ENCODE results near the gene BID. TPM values are rescaled to one million over a fixed set of nuclear protein-coding genes. Genes with fewer than 3 reads are reported as not detected.
A peak's percentile ranks its signal among the peaks of the same experiment; 100 is the strongest.

Gene BID
- 36.2 and 52.6 TPM in 2 replicates for total RNA-seq (2014; rRNA removed; shearing (Covaris generic))

DNA sequence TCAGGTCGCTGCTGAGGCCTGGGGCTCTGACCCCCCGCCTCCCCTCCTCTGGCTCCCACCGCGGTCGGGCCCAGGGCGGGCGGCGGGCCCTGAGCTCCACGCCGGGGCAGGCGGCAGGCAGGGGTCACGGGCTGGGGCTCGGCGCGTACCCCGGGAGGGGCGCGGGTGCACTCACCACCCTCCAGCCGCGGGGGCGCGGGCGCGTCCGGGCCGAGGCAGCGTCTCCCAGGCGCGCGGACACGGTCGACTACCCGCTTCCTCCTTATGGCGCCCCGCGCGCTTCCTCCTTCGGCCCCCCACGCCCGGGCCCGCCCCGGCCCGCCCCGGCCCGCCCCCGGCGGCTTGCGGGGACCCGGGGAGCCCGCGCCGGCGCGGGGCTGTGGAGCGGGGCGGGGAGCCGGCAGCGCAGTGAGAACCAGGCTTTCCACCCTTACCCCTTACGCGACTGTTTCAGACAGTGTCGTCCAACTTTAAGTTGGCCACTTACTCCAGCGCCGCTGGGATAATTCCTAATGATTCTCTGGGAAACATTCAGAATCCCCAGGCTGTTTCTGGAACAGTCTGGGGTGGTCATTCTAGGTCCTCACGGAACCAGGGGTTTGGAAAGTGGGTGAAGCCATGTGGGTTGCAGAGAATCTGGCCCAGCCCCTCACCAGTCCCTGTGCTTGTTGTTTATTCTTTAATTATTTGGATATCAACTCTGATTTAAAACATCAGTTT lies at the start of gene BID:
Gene BID, minus strand, starts transcription at position 264 of the 720 bp plus-strand sequence. CDS start 24,353 bp downstream, outside the sequence.
- Histone ChIP-seq H3K27me3 (ENCODE audit: control insufficient read depth, insufficient read depth, low read length) (peaks cover 3% of the 10 kb centered on the region; the same call in 1 of the 2 replicates), H3K36me3 (replicated peaks; ENCODE audit: control insufficient read depth, insufficient read depth, low read length) (no peaks in the 10 kb centered on the region), H3K4me3 (ENCODE audit: insufficient read depth, low read depth, low read length) (peak within 1 kb of the TSS; percentile 57)
- DNase-seq, result no peak

DNA sequence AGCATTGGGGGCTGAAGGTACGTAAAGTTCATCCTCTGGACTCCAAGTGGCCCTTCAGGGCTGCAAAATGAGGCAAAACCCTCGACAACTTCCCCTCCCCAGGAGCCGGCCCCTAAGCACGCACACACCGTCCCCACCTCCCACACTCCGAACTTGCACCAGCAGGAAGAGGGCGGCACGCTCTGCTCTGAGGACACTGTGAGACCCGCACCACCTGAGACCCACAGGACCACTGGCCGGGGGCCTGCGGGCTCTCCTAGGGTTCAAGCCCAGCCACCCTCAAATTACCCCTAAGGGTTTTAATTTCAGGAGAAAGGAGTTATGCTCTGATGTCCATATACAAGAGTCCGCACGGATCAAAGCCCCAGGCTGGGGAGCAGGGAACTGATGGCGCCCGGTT lies 49.7 kb upstream of the BID start:
- no peaks in the 10 kb centered on the region; the same call in none of the 2 replicates for H3K36me3 ChIP-seq (replicated peaks; ENCODE audit: control insufficient read depth, insufficient read depth, low read length)
- no peak overlapping the region for H3K4me3 ChIP-seq (ENCODE audit: insufficient read depth, low read depth, low read length)
- no peak for DNase-seq
- no peaks in the 10 kb centered on the region for H3K27me3 ChIP-seq (ENCODE audit: control insufficient read depth, insufficient read depth, low read length)

DNA sequence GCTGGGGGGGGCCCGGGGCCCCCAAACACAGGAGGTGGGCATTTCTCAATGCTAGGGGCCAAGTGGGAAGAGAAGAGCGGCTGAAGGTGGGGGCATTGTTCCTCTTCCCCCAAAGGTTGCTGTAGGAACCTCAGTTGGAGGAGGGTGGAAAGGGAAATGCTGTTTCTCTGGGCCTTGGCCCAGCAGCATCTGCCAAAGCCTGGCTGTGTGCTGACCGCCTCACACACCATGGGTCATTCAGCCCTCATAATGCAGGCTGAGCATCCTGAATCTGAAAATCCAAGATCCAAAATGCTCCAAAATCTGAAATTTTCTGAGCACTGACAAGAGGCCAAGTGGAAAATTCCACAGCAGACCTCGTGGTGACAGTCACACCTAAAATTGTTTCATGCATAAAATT lies 49.0 kb upstream of the BID start:
- Histone ChIP-seq H3K27me3 (ENCODE audit: control insufficient read depth, insufficient read depth, low read length) (no peaks in the 10 kb centered on the region), H3K4me3 (ENCODE audit: insufficient read depth, low read depth, low read length) (no peak overlapping the region), H3K36me3 (replicated peaks; ENCODE audit: control insufficient read depth, insufficient read depth, low read length) (no peaks in the 10 kb centered on the region; the same call in none of the 2 replicates)
- no peak for DNase-seq

DNA sequence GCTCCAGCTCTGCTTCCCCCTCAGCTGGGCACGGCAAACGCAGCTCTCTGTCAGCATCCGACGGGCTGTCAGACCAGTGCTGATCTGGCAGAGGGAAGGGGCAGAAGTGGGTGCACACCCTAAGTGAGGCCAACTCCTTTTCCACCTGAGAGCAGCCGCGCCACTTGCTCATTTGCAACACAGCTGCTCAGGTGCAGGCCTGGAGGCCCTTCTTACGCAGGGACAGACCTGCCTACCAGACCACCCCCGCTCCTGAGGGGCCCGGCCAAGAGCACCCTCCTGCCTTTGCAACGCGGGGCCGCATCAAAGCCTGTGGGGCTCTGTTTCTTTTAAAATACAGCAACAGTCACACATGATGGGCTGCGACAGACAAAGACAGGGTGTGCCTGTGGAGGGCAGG lies 47.8 kb upstream of the BID start:
- Histone ChIP-seq H3K4me3 (ENCODE audit: insufficient read depth, low read depth, low read length) (no peak overlapping the region), H3K36me3 (replicated peaks; ENCODE audit: control insufficient read depth, insufficient read depth, low read length) (no peaks in the 10 kb centered on the region; the same call in none of the 2 replicates), H3K27me3 (ENCODE audit: control insufficient read depth, insufficient read depth, low read length) (no peaks in the 10 kb centered on the region)
- no peak for DNase-seq

DNA sequence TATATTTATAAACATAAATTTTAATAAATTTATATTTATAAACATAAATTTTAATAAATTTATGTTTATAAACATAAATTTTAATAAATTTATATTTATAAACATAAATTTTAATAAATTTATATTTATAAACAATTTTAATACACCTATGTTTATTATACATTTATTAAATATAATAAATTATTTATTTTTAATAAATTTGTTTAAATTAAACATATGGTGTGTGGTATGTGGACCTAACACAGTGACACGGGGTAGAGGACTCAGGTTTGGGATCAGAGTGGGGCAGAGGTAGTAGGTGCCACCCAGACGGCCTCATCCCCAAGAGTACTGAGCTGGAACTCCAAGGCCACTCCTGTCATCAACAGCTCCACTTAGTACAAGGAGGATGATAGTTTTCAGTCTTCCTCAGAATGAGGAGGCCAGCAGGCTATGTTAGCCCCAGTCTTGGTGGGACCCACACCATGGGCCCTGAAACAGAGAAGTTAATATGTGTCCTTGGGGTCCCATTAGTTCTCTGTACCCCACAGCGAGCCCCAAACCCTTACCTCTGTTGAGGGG lies 46.7 kb upstream of the BID start:
- Histone ChIP-seq H3K4me3 (ENCODE audit: insufficient read depth, low read depth, low read length) (no peak overlapping the region), H3K36me3 (replicated peaks; ENCODE audit: control insufficient read depth, insufficient read depth, low read length) (no peaks in the 10 kb centered on the region; the same call in 1 of the 2 replicates), H3K27me3 (ENCODE audit: control insufficient read depth, insufficient read depth, low read length) (no peaks in the 10 kb centered on the region)
- DNase-seq, result peak; percentile 51

DNA sequence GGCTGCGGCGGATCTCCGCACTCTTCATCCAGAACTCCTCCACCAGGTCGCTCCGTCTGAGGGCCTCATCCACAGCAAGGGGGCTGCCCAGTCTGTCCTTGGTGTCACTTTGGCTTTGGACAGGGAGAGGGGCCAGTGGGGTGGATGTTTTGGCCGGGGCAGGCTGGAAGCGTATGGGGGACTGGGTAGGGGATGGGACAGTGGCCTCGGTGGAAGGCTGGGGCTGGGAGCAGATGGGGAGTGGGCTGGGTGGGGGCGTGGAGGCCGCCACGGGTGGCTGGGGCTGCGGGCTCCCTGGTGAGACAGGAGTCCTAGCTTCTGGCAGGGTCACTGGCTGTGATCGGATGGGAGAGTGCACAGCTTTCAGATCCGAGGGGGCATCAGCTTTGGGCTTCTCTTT lies 44.4 kb upstream of the BID start:
- Histone ChIP-seq H3K36me3 (replicated peaks; ENCODE audit: control insufficient read depth, insufficient read depth, low read length) (no peaks in the 10 kb centered on the region; the same call in none of the 2 replicates), H3K4me3 (ENCODE audit: insufficient read depth, low read depth, low read length) (no peak overlapping the region), H3K27me3 (ENCODE audit: control insufficient read depth, insufficient read depth, low read length) (no peaks in the 10 kb centered on the region)
- peak; percentile 50 for DNase-seq

DNA sequence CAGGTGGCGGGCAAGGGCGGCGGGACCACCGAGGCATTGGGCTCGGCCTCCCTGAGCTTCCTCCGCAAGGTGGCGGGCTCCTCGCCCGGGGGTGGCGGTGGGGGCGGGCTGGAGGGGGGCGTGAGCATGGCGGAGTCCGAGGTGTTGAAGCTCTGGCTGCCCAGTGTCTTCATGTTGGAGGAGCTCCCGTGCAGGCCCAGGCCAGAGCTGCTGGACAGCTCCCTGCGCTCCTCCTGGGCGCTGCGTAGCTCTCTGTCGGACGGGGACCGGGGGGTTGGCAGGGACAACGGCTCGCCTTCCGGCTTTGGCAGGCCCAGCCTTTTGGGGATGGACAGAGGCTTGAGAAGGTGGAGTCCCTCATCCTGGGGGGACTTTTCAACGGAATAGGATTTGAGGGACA lies 43.9 kb upstream of the BID start:
- H3K27me3 ChIP-seq (ENCODE audit: control insufficient read depth, insufficient read depth, low read length), result no peaks in the 10 kb centered on the region
- peak; percentile 65 for DNase-seq
- no peak overlapping the region for H3K4me3 ChIP-seq (ENCODE audit: insufficient read depth, low read depth, low read length)
- H3K36me3 ChIP-seq (replicated peaks; ENCODE audit: control insufficient read depth, insufficient read depth, low read length), result no peaks in the 10 kb centered on the region; the same call in none of the 2 replicates

DNA sequence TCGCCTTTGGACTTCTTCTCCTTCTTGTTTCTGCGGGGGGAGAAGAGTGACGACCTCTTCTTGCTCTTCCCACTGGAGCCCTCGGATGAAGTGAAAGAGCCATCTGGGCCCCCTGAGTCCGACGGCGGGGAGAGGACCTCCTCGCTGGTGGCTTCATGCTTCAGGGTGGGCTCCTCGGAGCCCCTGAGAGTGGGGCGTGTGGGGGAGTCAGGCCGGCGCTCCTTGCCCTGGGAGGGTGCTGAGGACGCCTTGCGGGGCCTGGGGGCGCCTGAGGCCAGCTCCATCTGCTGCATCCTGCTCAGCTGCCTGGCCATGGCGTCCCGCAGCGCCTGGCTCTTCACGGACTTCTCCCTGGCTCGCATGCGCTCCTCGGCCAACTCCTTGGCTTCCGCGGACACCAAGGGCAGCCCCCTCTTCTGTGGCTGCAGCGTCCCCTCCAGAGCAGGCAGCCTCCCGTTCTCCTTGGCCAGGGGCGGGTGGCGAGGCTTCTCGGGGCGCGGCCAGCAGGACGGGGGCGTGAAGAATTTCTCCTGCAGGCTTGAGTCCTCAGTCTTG lies 43.3 kb upstream of the BID start:
- Histone ChIP-seq H3K4me3 (ENCODE audit: insufficient read depth, low read depth, low read length) (no peak overlapping the region), H3K36me3 (replicated peaks; ENCODE audit: control insufficient read depth, insufficient read depth, low read length) (no peaks in the 10 kb centered on the region; the same call in none of the 2 replicates), H3K27me3 (ENCODE audit: control insufficient read depth, insufficient read depth, low read length) (no peaks in the 10 kb centered on the region)
- peak; percentile 53 for DNase-seq

DNA sequence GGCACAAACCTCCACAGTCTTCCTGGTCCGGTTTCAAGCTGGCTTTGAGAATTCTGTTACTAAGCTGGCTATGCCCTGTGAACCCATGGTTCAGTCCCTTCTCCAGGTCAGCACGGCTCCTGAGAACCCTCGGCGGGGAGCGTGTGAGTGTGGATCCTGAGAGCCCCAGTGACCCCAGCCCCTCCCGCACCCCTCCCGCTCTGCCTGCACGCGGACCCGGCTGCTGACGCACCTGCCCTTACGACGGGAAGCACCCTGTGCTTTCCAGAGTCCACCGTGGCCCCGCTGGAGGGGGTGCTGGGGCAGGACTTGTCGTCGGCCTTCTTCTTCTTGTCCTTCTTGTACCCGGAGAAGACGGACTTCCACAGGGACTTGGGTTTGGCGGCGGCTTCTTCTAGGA lies 42.8 kb upstream of the BID start:
- H3K27me3 ChIP-seq (ENCODE audit: control insufficient read depth, insufficient read depth, low read length), result no peaks in the 10 kb centered on the region
- peak; percentile 37 for DNase-seq
- no peak overlapping the region for H3K4me3 ChIP-seq (ENCODE audit: insufficient read depth, low read depth, low read length)
- no peaks in the 10 kb centered on the region; the same call in none of the 2 replicates for H3K36me3 ChIP-seq (replicated peaks; ENCODE audit: control insufficient read depth, insufficient read depth, low read length)

DNA sequence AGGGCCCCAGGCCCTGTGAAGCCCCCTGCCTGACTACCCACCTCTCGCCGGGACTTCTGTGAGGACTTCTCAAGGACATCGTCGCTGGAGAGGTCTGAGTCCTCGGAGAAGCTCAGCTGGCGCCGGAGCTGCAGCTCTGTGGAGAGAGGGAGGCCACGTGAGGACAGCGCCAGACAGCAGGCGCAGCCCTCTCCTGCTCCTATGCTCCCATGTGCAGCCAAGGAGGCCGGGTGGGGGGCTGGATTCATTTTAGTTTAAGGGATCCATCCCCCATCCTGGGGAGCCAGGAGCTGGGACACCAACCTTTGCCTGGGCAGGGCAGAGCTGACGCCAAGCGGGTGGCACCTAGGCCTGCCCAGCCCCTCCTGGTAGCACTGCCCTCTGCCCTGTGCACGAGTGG lies 42.4 kb upstream of the BID start:
- H3K4me3 ChIP-seq (ENCODE audit: insufficient read depth, low read depth, low read length), result no peak overlapping the region
- DNase-seq, result no peak
- H3K36me3 ChIP-seq (replicated peaks; ENCODE audit: control insufficient read depth, insufficient read depth, low read length), result no peaks in the 10 kb centered on the region; the same call in none of the 2 replicates
- H3K27me3 ChIP-seq (ENCODE audit: control insufficient read depth, insufficient read depth, low read length), result no peaks in the 10 kb centered on the region

DNA sequence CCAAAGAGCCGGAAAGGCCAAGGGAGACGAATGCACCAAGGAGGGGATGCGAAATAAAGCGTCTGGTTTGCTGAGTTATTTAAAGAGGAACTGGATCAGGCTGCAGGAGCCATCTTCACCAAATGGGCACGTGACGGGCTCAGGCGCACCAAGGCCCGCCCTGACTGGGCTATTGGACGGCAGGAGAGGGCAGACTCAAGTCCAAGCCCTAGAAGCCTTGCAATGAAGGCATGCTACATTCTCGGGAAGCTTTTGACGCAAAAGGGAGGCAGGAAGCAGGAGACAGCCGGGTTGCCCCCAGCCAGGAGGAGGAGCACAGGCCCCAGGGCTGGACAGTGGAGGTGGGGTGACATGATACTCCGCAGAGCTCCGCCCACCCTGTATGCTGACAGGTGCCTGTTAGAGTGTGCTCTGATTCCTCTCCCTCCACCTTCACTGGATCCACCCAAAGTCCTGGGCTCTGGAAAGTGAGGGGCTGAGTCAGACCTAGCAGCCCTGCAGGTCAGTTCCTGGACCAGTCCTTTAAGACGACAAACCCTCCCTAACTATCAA lies 41.5 kb upstream of the BID start:
- no peaks in the 10 kb centered on the region; the same call in none of the 2 replicates for H3K36me3 ChIP-seq (replicated peaks; ENCODE audit: control insufficient read depth, insufficient read depth, low read length)
- peak; percentile 56 for DNase-seq
- no peaks in the 10 kb centered on the region for H3K27me3 ChIP-seq (ENCODE audit: control insufficient read depth, insufficient read depth, low read length)
- H3K4me3 ChIP-seq (ENCODE audit: insufficient read depth, low read depth, low read length), result no peak overlapping the region

DNA sequence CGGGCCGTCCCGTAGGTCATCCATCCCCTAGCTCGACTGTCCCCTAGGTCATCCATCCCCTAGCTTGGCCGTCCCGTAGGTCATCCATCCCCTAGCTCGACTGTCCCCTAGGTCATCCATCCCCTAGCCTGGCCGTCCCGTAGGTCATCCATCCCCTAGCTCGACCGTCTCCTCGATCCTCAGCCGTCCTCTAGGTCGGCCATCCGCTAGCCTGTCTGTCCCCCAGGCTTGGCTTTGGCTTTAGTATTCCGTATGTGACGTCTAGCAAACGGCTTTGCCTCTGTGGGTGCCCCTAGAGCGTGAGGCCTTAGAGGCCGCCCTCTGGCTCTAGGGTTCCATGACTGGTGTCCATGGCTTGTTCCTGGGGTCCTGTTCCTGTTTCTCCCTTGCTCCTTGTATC lies 40.6 kb upstream of the BID start:
- no peaks in the 10 kb centered on the region; the same call in none of the 2 replicates for H3K36me3 ChIP-seq (replicated peaks; ENCODE audit: control insufficient read depth, insufficient read depth, low read length)
- DNase-seq, result no peak
- H3K27me3 ChIP-seq (ENCODE audit: control insufficient read depth, insufficient read depth, low read length), result no peaks in the 10 kb centered on the region
- H3K4me3 ChIP-seq (ENCODE audit: insufficient read depth, low read depth, low read length), result no peak overlapping the region

DNA sequence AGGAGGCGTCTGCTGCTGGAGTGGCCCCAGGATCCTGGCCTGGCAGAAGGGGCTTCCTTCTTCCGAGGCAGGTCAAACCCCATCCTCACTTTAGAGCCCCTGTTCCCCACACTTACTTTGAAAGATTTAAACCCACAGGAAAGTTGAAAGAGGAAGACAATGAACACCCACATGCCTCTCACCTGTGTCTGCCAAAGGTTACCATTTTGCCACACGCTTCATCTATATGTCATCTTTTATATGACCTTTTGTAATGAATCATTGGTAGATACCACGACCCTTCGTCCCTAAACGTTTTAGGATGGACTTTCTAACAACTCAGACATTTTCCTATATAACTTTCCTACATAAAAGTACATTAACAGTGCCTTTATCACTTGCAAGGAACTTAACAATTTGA lies 39.8 kb upstream of the BID start:
- no peak for DNase-seq
- no peak overlapping the region for H3K4me3 ChIP-seq (ENCODE audit: insufficient read depth, low read depth, low read length)
- H3K27me3 ChIP-seq (ENCODE audit: control insufficient read depth, insufficient read depth, low read length), result no peaks in the 10 kb centered on the region
- H3K36me3 ChIP-seq (replicated peaks; ENCODE audit: control insufficient read depth, insufficient read depth, low read length), result no peaks in the 10 kb centered on the region; the same call in none of the 2 replicates

DNA sequence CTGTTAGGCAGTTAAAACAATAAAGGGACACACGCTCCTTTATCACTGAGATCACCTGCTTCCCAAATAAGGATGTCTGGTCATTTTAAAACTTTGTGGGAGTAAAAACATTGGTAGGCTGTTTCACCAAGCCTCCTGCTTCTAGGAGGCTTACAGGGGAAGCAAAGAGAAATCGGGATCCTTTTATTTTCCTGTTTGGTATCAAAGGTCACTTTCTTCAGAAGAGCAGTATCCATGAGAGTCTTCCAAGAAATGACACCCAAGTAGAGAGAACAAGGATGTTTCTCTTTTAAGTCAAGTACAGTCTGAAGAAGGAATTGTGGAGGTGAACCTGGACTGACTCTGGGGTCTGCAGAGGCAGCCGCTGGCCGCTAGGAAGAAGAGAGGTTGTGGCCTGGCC lies 36.9 kb upstream of the BID start:
- DNase-seq, result no peak

More for the DNA sequence above, 36.9 kb upstream of the BID start:
- H3K27me3 ChIP-seq (ENCODE audit: control insufficient read depth, insufficient read depth, low read length), result no peaks in the 10 kb centered on the region
- no peak overlapping the region for H3K4me3 ChIP-seq (ENCODE audit: insufficient read depth, low read depth, low read length)
- no peaks in the 10 kb centered on the region; the same call in 1 of the 2 replicates for H3K36me3 ChIP-seq (replicated peaks; ENCODE audit: control insufficient read depth, insufficient read depth, low read length)
